HCT116 (cell line): ENCODE results near the gene FCRL6. TPM values are rescaled to one million over a fixed set of nuclear protein-coding genes. Genes with fewer than 3 reads are reported as not detected.

Experiments used
- ATAC-seq: fragments of 200-7000 bp; cut with Tn5 transposase; 2 replicates; pipeline ENCODE4 v1.9.1; 2020; ENCODE audit warnings: mild to moderate bottlenecking, moderate library complexity
- BruUV-seq: library from RNA; stranded (reverse); fragments of 400-500 nt; replicated peaks from 2 replicates; lab custom pipeline; 2021; lab: Mats Ljungman, UMichigan
- CTCF ChIA-PET: fragments of 300-600 bp; sonication (Branson Sonifier 250); formaldehyde crosslinking; loops from one replicate; lab custom pipeline; 2021; ENCODE audit warnings: antibody characterized with exemption; lab: Charles Lee
- POLR2A ChIA-PET: fragments of 300-600, 350-600 bp; sonication (Branson Sonifier 250); formaldehyde crosslinking; loops from one replicate; lab custom pipeline; 2021; ENCODE audit warnings: antibody characterized with exemption; lab: Charles Lee
- RAD21 ChIA-PET, 2 experiments: fragments of 300-600 bp; sonication (Branson Sonifier 250); formaldehyde crosslinking; loops; one replicate each; lab custom pipeline; 2023; ENCODE audit warnings: low total read pairs in 2 of 2; ENCODE audit not compliant: uncharacterized antibody in 2 of 2, unreplicated experiment in 2 of 2, low non-redundant PET in 1 of 2; lab: Charles Lee
- DNase-seq: peaks from one replicate; pipeline ENCODE4 v3.0.0-alpha.2; 2010; ENCODE audit warnings: low read depth, low spot score
- H2AFZ ChIP-seq: fragments of 200-600 bp; shearing (Covaris generic), sonication (generic); 2 replicates; pipeline ENCODE4 v1.6.1; 2017; ENCODE audit warnings: low read depth, mixed run types, mixed read lengths, antibody characterized with exemption, low read length; ENCODE audit not compliant: poor library complexity, severe bottlenecking
- H3K27ac ChIP-seq: 2 replicates; pipeline ENCODE4 v1.5.1; 2012; ENCODE audit warnings: low read depth, low read length
- H3K27me3 ChIP-seq: fragments of 200-600 bp; sonication (generic); 2 replicates; pipeline ENCODE4 v1.6.1; 2016; ENCODE audit warnings: mixed run types, low read length, mixed read lengths; ENCODE audit not compliant: insufficient read depth
- H3K36me3 ChIP-seq, 2 experiments: fragments of 200-500 bp in 1 of 2; fragments of 200-600 bp in 1 of 2; sonication (Bioruptor generic) in 1 of 2; sonication (generic) in 1 of 2; 2 replicates each; pipeline versions ENCODE4 v1.5.1 to v1.6.1; 2014 to 2016; ENCODE audit warnings: low read length in 2 of 2, inconsistent platforms in 1 of 2, mixed read lengths in 1 of 2, mixed run types in 1 of 2; ENCODE audit not compliant: insufficient read depth in 2 of 2, control insufficient read depth in 1 of 2
- H3K4me1 ChIP-seq, 2 experiments: fragments of 200-600 bp in 1 of 2; sonication (generic) in 1 of 2; 2 replicates each; pipeline versions ENCODE4 v1.5.1 to v1.6.1; 2012 to 2017; ENCODE audit warnings: low read length in 2 of 2, inconsistent platforms in 1 of 2, mild to moderate bottlenecking in 1 of 2, mixed read lengths in 1 of 2, mixed run types in 1 of 2, moderate library complexity in 1 of 2; ENCODE audit not compliant: insufficient read depth in 2 of 2, control insufficient read depth in 1 of 2
- H3K4me2 ChIP-seq: fragments of 200-600 bp; sonication (generic); 2 replicates; pipeline ENCODE4 v1.6.1; 2017; ENCODE audit warnings: mixed run types, low read length, mixed read lengths
- H3K4me3 ChIP-seq, 2 experiments: fragments of 200-600 bp in 1 of 2; sonication (generic) in 1 of 2; replicated peaks in 1 of 2; 2 replicates each; pipeline ENCODE4 v1.5.1; 2011 to 2016; ENCODE audit warnings: low read length in 2 of 2, control low read depth in 1 of 2, low read depth in 1 of 2, mild to moderate bottlenecking in 1 of 2, mixed read lengths in 1 of 2, mixed run types in 1 of 2
- H3K79me2 ChIP-seq: fragments of 200-600 bp; sonication (generic); 2 replicates; pipeline ENCODE4 v1.6.1; 2017; ENCODE audit warnings: mild to moderate bottlenecking, mixed run types, low read length, moderate library complexity, mixed read lengths; ENCODE audit not compliant: insufficient read depth
- H3K9ac ChIP-seq: fragments of 200-600 bp; sonication (generic); 2 replicates; pipeline ENCODE4 v1.6.1; 2016; ENCODE audit warnings: low read length, mixed read lengths
- H3K9me2 ChIP-seq: fragments of 200-600 bp; sonication (generic), shearing (Covaris generic); 2 replicates; pipeline ENCODE4 v1.6.1; 2017; ENCODE audit warnings: mixed run types, mild to moderate bottlenecking, moderate library complexity; ENCODE audit not compliant: insufficient read depth
- H3K9me3 ChIP-seq, 2 experiments: fragments of 200-500 bp in 1 of 2; fragments of 200-600 bp in 1 of 2; sonication (Bioruptor generic) in 1 of 2; sonication (generic) in 1 of 2; 2 replicates each; pipeline ENCODE4 v1.6.1; 2014 to 2017; ENCODE audit warnings: low read length in 2 of 2, mixed read lengths in 2 of 2, inconsistent platforms in 1 of 2, low read depth in 1 of 2, mild to moderate bottlenecking in 1 of 2, mixed run types in 1 of 2, moderate library complexity in 1 of 2; ENCODE audit not compliant: control insufficient read depth in 1 of 2, insufficient read depth in 1 of 2
- H4K20me1 ChIP-seq: fragments of 200-600 bp; sonication (generic), shearing (Covaris generic); 2 replicates; pipeline ENCODE4 v1.6.1; 2017; ENCODE audit warnings: mixed run types, mild to moderate bottlenecking, moderate library complexity; ENCODE audit not compliant: insufficient read depth
- CEBPB ChIP-seq: IDR thresholded peaks from 2 replicates; pipeline ENCODE4 v1.6.1; 2012; ENCODE audit warnings: low read depth
- POLR2AphosphoS5 ChIP-seq: IDR thresholded peaks from 2 replicates; pipeline ENCODE4 v1.6.1; 2011; ENCODE audit warnings: mild to moderate bottlenecking, low read depth, low read length, moderate library complexity
- REST ChIP-seq: IDR thresholded peaks from 2 replicates; pipeline ENCODE4 v1.6.1; 2012; ENCODE audit warnings: low read depth
- YY1 ChIP-seq: IDR thresholded peaks from 2 replicates; pipeline ENCODE4 v1.6.1; 2011; ENCODE audit warnings: low read length, low read depth, moderate library complexity, mild to moderate bottlenecking; ENCODE audit not compliant: insufficient replicate concordance; ENCODE audit errors: extremely low read depth
- ZBTB33 ChIP-seq: IDR thresholded peaks from 2 replicates; pipeline ENCODE4 v1.6.1; 2011; ENCODE audit warnings: mild to moderate bottlenecking, low read length, moderate library complexity; ENCODE audit not compliant: insufficient replicate concordance; ENCODE audit errors: extremely low read depth
- intact Hi-C: fragments of 100-400 bp; cut with micrococcal nuclease; formaldehyde crosslinking; loops from 2 replicates; pipeline ENCODE4 v1.10.0; 2022
- total RNA-seq: library from RNA; stranded (reverse); gene quantifications from one replicate; pipeline ENCODE4 v1.2.1, GENCODE V29; 2021; ENCODE audit not compliant: unreplicated experiment

Gene FCRL6
- total RNA-seq, 1 experiment from 2014 or later = not detected

GRCh38 chr1:159828581-159829272 is 26.6 kb downstream of the FCRL6 start:
- no peaks in the 10 kb centered on the region for H3K79me2 ChIP-seq
- TF ChIP-seq CEBPB (no peak), POLR2AphosphoS5 (no peak), REST (no peak), ZBTB33 (no peak), YY1 (no peak)
- TF ChIP-seq, all 23 proteins: peak for 0
- Histone ChIP-seq H4K20me1 (no peaks in the 10 kb centered on the region), H3K4me3 (no peak overlapping the region), H3K9me3 (no peaks in the 10 kb centered on the region), H3K36me3 (no peaks in the 10 kb centered on the region), H3K4me1 (peaks cover 0 to 7% of the 10 kb centered on the region in 2 experiments; a peak in 1 of 4 replicates), H3K4me2 (no peak overlapping the region), H3K27me3 (peaks cover 9% of the 10 kb centered on the region; the same call in 1 of the 2 replicates), H3K27ac (no peak overlapping the region), H3K9ac (no peak overlapping the region), H2AFZ (no peak overlapping the region), H3K9me2 (no peaks in the 10 kb centered on the region)
- CTCF ChIA-PET = interaction anchor here (1.9 to 4.4 kb wide), 2 partner anchors 12 to 30 kb away, joined by 5 to 20 read pairs; no protein-coding TSS in a partner anchor
- RAD21 ChIA-PET = no interaction called here
- POLR2A ChIA-PET = no interaction called here
- DNase-seq (no peak), ATAC-seq (peak; percentile 45)
- intact Hi-C loops = loop anchor here (2.0 kb wide), 1 partner anchor 62 kb away; no protein-coding TSS in a partner anchor
- BruUV-seq = no TSS peak
